ENCODE data around the gene UBL4A. TPM values are rescaled to one million over a fixed set of nuclear protein-coding genes. Genes with fewer than 3 reads are reported as not detected.

The UBL4A gene
- 67.7 and 67.9 TPM in 2 replicates for polyA plus RNA-seq (2014; cell fraction: cytosol; rRNA removed)
- polyA plus RNA-seq (2014; cell fraction: nucleus; rRNA removed) = 48.9 and 50.1 TPM in 2 replicates

- peak; percentile 62 for DNase-seq (ENCODE audit: low spot score)
Measured at GRCh38 chrX:154486396-154487207, at the start of gene UBL4A. Gene UBL4A, minus strand, starts transcription at chrX:154486615. Its CDS starts 31 bp downstream, at chrX:154486584.

- no peak for DNase-seq (ENCODE audit: low spot score)
Measured at GRCh38 chrX:154535892-154536291, 49.5 kb upstream of the UBL4A start.

GRCh38 chrX:154534526-154535322 is 48.3 kb upstream of the UBL4A start:
- DNase-seq (ENCODE audit: low spot score) = peak; percentile 70

GRCh38 chrX:154532690-154533089 is 46.3 kb upstream of the UBL4A start:
- DNase-seq (ENCODE audit: low spot score) = no peak

- DNase-seq (ENCODE audit: low spot score) = no peak
Measured at GRCh38 chrX:154531626-154532025, 45.2 kb upstream of the UBL4A start.

- DNase-seq (ENCODE audit: low spot score) = no peak
Measured at GRCh38 chrX:154530286-154530685, 43.9 kb upstream of the UBL4A start.

GRCh38 chrX:154529206-154529612 is 42.8 kb upstream of the UBL4A start:
- no peak for DNase-seq (ENCODE audit: low spot score)

- peak; percentile 79 for DNase-seq (ENCODE audit: low spot score)
Measured at GRCh38 chrX:154526901-154527675, 40.7 kb upstream of the UBL4A start.

GRCh38 chrX:154525606-154526490 is 39.4 kb upstream of the UBL4A start:
- no peak for DNase-seq (ENCODE audit: low spot score)

GRCh38 chrX:154519389-154519788 is 33.0 kb upstream of the UBL4A start:
- DNase-seq (ENCODE audit: low spot score) = no peak

GRCh38 chrX:154517101-154517781 is 30.8 kb upstream of the UBL4A start:
- no peak for DNase-seq (ENCODE audit: low spot score)

GRCh38 chrX:154516656-154517100 is 30.3 kb upstream of the UBL4A start:
- DNase-seq (ENCODE audit: low spot score) = no peak

- peak; percentile 87 for DNase-seq (ENCODE audit: low spot score)
Measured at GRCh38 chrX:154515966-154516655, 29.7 kb upstream of the UBL4A start, which contains the start of gene FAM3A. Gene FAM3A, minus strand, starts transcription at chrX:154516232. Its CDS starts 460 bp downstream, at chrX:154515772.

- DNase-seq (ENCODE audit: low spot score) = no peak
Measured at GRCh38 chrX:154515090-154515965, 28.9 kb upstream of the UBL4A start.

GRCh38 chrX:154513716-154514115 is 27.3 kb upstream of the UBL4A start:
- DNase-seq (ENCODE audit: low spot score) = no peak

- DNase-seq (ENCODE audit: low spot score) = no peak
Measured at GRCh38 chrX:154512879-154513553, 26.6 kb upstream of the UBL4A start.

GRCh38 chrX:154511761-154512160 is 25.3 kb upstream of the UBL4A start:
- DNase-seq (ENCODE audit: low spot score) = no peak

- no peak for DNase-seq (ENCODE audit: low spot score)
Measured at GRCh38 chrX:154509455-154509854, 23.0 kb upstream of the UBL4A start.
